Ishikawa (cell line): ENCODE results near the gene PSME2.

Source experiments
- CEBPB ChIP-seq: IDR thresholded peaks from 2 replicates; pipeline ENCODE4 v1.6.1; 2012
- CREB1 ChIP-seq: IDR thresholded peaks from 2 replicates; pipeline ENCODE4 v1.6.1; 2012; ENCODE audit warnings: low read depth
- EGR1 ChIP-seq: IDR thresholded peaks from 2 replicates; pipeline ENCODE4 v1.6.1; 2012
- EP300 ChIP-seq: IDR thresholded peaks from 2 replicates; pipeline ENCODE4 v1.6.1; 2012; ENCODE audit warnings: borderline replicate concordance
- FOXM1 ChIP-seq: IDR thresholded peaks from 2 replicates; pipeline ENCODE4 v1.6.1; 2012; ENCODE audit warnings: low read depth, borderline replicate concordance
- NFIC ChIP-seq: IDR thresholded peaks from 2 replicates; pipeline ENCODE4 v1.6.1; 2012
- RAD21 ChIP-seq: IDR thresholded peaks from 2 replicates; pipeline ENCODE4 v1.6.1; 2012; ENCODE audit warnings: low read depth
- TAF1 ChIP-seq: IDR thresholded peaks from 2 replicates; pipeline ENCODE4 v1.6.1; 2012; ENCODE audit warnings: low read depth, mild to moderate bottlenecking
- TCF12 ChIP-seq: IDR thresholded peaks from 2 replicates; pipeline ENCODE4 v1.6.1; 2012; ENCODE audit warnings: low read depth
- TEAD4 ChIP-seq: IDR thresholded peaks from 2 replicates; pipeline ENCODE4 v1.6.1; 2012
- YY1 ChIP-seq: IDR thresholded peaks from 2 replicates; pipeline ENCODE4 v1.6.1; 2012; ENCODE audit warnings: low read depth
- ZBTB7A ChIP-seq: IDR thresholded peaks from 2 replicates; pipeline ENCODE4 v1.6.1; 2012; ENCODE audit warnings: low read depth
- TF ChIP-seq, protein P1 (sequence below): IDR thresholded peaks from 2 replicates; pipeline ENCODE4 v1.6.1; 2012
- TF ChIP-seq, protein P2 (sequence below): IDR thresholded peaks from 2 replicates; pipeline ENCODE4 v1.6.1; 2012; ENCODE audit warnings: low read depth, mild to moderate bottlenecking
- TF ChIP-seq, protein P3 (sequence below): IDR thresholded peaks from 2 replicates; pipeline ENCODE4 v1.6.1; 2012

The PSME2 gene

DNA sequence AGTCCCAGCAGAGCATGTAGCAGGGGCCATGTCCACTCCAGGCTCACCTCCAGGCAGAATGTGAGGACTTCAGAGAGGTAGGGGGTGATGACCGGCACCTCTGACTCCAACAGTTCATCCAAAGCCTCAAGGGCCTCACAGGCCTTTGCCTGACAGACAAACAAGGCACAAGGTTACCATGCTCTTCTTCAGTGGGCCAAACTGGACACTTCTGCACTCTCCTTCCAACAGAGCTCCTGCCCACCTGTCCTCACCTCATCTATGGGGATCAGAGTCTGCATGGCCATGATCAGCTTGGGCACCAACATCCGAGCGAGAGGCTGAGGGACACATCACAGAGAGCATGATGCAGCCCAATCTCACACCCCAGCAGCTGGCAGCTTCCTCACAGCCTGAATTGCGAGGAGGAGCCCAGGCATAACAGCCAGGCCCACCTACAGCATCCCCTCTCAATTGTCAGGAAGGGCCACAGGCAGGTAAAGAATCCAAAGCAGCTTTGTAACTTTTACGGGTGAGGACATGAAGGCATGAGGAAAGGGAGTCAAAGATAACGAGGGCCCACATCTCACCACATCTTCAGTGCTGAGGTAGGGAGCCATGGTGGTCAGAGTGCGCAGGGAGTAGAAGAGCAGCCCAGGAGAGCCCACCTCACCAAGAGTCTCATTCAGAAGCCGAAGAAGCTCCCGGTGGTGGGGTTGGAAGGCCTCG, 40.6 kb upstream of the PSME2 start:
- TF ChIP-seq YY1 (no peak), TCF12 (no peak), EGR1 (no peak), FOXM1 (no peak), ZBTB7A (no peak), RAD21 (no peak), CEBPB (no peak), NFIC (no peak), TAF1 (no peak), CREB1 (no peak)
- TF ChIP-seq, protein P1, sequence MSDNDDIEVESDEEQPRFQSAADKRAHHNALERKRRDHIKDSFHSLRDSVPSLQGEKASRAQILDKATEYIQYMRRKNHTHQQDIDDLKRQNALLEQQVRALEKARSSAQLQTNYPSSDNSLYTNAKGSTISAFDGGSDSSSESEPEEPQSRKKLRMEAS: no peak
- TF ChIP-seq, protein P2, sequence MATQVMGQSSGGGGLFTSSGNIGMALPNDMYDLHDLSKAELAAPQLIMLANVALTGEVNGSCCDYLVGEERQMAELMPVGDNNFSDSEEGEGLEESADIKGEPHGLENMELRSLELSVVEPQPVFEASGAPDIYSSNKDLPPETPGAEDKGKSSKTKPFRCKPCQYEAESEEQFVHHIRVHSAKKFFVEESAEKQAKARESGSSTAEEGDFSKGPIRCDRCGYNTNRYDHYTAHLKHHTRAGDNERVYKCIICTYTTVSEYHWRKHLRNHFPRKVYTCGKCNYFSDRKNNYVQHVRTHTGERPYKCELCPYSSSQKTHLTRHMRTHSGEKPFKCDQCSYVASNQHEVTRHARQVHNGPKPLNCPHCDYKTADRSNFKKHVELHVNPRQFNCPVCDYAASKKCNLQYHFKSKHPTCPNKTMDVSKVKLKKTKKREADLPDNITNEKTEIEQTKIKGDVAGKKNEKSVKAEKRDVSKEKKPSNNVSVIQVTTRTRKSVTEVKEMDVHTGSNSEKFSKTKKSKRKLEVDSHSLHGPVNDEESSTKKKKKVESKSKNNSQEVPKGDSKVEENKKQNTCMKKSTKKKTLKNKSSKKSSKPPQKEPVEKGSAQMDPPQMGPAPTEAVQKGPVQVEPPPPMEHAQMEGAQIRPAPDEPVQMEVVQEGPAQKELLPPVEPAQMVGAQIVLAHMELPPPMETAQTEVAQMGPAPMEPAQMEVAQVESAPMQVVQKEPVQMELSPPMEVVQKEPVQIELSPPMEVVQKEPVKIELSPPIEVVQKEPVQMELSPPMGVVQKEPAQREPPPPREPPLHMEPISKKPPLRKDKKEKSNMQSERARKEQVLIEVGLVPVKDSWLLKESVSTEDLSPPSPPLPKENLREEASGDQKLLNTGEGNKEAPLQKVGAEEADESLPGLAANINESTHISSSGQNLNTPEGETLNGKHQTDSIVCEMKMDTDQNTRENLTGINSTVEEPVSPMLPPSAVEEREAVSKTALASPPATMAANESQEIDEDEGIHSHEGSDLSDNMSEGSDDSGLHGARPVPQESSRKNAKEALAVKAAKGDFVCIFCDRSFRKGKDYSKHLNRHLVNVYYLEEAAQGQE: no peak

DNA sequence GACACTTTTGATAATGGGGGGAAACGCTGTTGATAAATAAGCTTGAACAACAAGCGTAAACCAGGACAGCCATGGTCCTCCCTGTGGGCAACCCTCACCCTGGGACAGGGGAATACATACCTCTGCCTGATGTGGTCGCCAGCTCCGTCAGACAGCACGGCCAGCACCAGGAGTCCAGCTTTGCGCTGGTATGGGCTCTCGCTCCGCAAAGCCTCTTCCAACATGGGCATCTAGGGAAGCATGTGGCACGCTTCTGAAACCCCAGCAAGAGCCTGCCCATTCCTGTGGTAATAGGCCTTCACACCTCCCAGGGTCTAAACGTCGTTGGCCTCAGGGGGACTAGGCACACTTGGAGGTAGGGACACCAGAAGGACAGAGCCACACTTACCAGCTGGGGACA, 39.3 kb upstream of the PSME2 start:
- TF ChIP-seq TAF1 (no peak), ZBTB7A (no peak), CREB1 (no peak), RAD21 (no peak), EP300 (no peak), YY1 (no peak), FOXM1 (no peak), TEAD4 (no peak), CEBPB (no peak), NFIC (no peak)
- TF ChIP-seq, protein P2: no peak
- TF ChIP-seq, protein P1: no peak
- TF ChIP-seq, protein P3, sequence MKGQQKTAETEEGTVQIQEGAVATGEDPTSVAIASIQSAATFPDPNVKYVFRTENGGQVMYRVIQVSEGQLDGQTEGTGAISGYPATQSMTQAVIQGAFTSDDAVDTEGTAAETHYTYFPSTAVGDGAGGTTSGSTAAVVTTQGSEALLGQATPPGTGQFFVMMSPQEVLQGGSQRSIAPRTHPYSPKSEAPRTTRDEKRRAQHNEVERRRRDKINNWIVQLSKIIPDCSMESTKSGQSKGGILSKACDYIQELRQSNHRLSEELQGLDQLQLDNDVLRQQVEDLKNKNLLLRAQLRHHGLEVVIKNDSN: no peak

GRCh38 chr14:24185026-24185425, 38.6 kb upstream of the PSME2 start:
- TF ChIP-seq ZBTB7A (no peak), RAD21 (no peak), NFIC (no peak), TEAD4 (no peak), YY1 (no peak), TCF12 (no peak), FOXM1 (no peak), EGR1 (no peak), EP300 (no peak), CEBPB (no peak), TAF1 (no peak), CREB1 (no peak)
- TF ChIP-seq, protein P3: no peak
- TF ChIP-seq, protein P1: no peak
- TF ChIP-seq, protein P2: no peak
